Panc1 (cell line): Measurements from ENCODE around the gene SNED1.

ENCODE experiments used
- CTCF ChIP-seq: fragments of 450-650 bp; IDR thresholded peaks from 2 replicates; pipeline ENCODE4 v1.5.1; 2017; ENCODE audit warnings: mild to moderate bottlenecking
- POLR2AphosphoS5 ChIP-seq: IDR thresholded peaks from 2 replicates; pipeline ENCODE4 v1.6.1; 2012; ENCODE audit warnings: mild to moderate bottlenecking, low read depth, low read length, moderate library complexity
- TCF7L2 ChIP-seq: IDR thresholded peaks from 2 replicates; pipeline ENCODE4 v1.6.1; 2011; ENCODE audit warnings: mild to moderate bottlenecking, low read depth, low read length, inconsistent platforms

- TF ChIP-seq CTCF (no peak), POLR2AphosphoS5 (no peak), TCF7L2 (no peak)
These were observed 138.3 kb downstream of the SNED1 start for GRCh38 chr2:241136661-241137260.
